GM10266 (cell line): ENCODE data around the gene DVL1.

ENCODE experiments used
- DNase-seq: peaks from one replicate; pipeline ENCODE4 v3.0.0; 2012; ENCODE audit errors: extremely low spot score
- CTCF ChIP-seq: IDR thresholded peaks from 2 replicates; pipeline ENCODE4 v1.5.1; 2012; ENCODE audit warnings: mild to moderate bottlenecking, low read depth; ENCODE audit not compliant: control insufficient read depth, insufficient read depth; ENCODE audit errors: missing control alignments

The DVL1 gene

GRCh38 chr1:1315435-1315954 lies 33.7 kb downstream of the DVL1 start:
- DNase-seq, result no peak
- TF ChIP-seq CTCF, result no peak

GRCh38 chr1:1314678-1315335 lies 34.4 kb downstream of the DVL1 start:
- no peak for DNase-seq
- no peak for TF ChIP-seq CTCF

GRCh38 chr1:1314237-1314586 lies 35.0 kb downstream of the DVL1 start:
- DNase-seq, result no peak
- no peak for TF ChIP-seq CTCF

- no peak for TF ChIP-seq CTCF
- DNase-seq, result no peak
Measured at GRCh38 chr1:1313500-1314236, 35.5 kb downstream of the DVL1 start.

- DNase-seq, result no peak
- no peak for TF ChIP-seq CTCF
Measured at GRCh38 chr1:1312450-1313314, 36.5 kb downstream of the DVL1 start.

- no peak for TF ChIP-seq CTCF
Measured at GRCh38 chr1:1311107-1312104, 37.8 kb downstream of the DVL1 start.

More at GRCh38 chr1:1311107-1312104, 37.8 kb downstream of the DVL1 start:
- no peak for DNase-seq
